UCSD-AML1 (cell line): ENCODE results near the gene TAS1R1.

Source experiments
- DNase-seq: peaks from one replicate; lab custom pipeline; 2025; ENCODE audit not compliant: unreplicated experiment; lab: John Stamatoyannopoulos, UW

Gene TAS1R1

GRCh38 chr1:6602669-6603237 lies 47.6 kb downstream of the TAS1R1 start, which contains the start of gene KLHL21:
Gene KLHL21 (minus strand): TSS chr1:6602869. CDS start chr1:6602817, 52 bp downstream.
- peak; percentile 82 for DNase-seq

DNA sequence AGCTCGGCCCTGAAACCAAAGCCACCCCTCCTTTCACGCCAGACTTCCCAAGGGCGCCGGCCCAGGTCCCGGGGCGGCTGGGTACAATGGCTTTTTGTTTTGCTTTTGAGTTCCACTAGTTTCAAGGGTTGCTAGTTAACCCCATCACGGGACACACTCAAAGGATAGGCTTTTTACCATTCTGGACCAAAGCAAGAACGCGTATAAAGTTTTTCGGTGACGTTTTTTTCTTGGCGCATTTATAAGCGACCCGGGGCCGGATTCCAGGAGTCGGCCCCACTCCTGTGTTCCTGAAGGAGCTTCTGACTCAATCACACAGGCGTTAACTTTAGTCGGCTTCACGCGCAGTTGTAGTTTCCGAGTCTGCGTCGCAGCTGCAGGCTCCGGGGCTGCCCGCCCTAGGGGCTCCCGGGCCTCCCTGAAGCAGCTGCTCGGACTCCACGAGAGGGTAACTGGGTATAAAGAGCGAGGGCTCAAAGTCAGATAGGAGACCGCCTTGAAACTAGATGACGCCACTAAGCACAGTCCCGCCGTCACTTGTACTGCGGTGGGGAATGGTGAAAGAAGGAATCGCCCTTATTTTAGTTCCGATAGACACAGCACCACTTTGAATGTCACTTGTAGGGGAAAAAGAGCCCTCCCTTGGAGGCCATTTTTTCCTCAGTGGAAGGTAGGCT lies 48.3 kb downstream of the TAS1R1 start:
- no peak for DNase-seq

DNA sequence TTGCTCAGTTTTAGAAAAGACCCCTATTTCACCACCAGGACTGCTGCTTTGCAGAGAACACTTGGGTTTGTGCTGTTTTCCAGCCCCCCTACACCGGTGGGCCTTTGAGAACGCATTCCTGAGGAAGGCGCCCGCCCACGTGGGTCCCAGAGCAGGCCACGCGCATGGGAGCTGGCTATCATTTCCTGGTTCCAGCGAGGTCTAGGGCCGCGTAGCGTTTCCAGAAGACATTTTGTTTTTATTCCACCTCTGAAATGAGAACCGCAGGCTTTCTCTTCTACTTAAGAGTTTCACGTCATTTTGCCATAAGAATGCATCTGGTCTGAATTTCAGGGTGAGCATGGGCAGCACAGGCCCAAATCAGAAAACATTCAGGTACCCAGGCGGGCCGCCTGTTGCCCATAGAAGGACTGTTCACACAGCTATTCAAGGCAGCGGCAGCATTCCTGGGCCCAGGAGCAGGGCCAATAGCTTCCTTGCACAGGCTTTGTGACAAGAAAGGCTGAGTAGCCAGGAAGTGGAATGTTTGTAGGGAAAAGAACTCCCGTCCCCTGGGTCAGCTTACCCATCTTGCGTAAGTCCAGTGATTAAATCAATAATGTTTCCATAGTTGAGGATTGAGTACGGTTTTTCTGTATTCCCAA lies 48.9 kb downstream of the TAS1R1 start:
- no peak for DNase-seq

- DNase-seq, result peak; percentile 52
Observed at GRCh38 chr1:6612641-6613360, 57.7 kb downstream of the TAS1R1 start.

GRCh38 chr1:6613361-6614018 lies 58.4 kb downstream of the TAS1R1 start, which contains the start of gene PHF13:
Gene PHF13 (plus strand): TSS chr1:6613731. CDS start chr1:6614067, 336 bp downstream.
- DNase-seq, result peak; percentile 99

DNA sequence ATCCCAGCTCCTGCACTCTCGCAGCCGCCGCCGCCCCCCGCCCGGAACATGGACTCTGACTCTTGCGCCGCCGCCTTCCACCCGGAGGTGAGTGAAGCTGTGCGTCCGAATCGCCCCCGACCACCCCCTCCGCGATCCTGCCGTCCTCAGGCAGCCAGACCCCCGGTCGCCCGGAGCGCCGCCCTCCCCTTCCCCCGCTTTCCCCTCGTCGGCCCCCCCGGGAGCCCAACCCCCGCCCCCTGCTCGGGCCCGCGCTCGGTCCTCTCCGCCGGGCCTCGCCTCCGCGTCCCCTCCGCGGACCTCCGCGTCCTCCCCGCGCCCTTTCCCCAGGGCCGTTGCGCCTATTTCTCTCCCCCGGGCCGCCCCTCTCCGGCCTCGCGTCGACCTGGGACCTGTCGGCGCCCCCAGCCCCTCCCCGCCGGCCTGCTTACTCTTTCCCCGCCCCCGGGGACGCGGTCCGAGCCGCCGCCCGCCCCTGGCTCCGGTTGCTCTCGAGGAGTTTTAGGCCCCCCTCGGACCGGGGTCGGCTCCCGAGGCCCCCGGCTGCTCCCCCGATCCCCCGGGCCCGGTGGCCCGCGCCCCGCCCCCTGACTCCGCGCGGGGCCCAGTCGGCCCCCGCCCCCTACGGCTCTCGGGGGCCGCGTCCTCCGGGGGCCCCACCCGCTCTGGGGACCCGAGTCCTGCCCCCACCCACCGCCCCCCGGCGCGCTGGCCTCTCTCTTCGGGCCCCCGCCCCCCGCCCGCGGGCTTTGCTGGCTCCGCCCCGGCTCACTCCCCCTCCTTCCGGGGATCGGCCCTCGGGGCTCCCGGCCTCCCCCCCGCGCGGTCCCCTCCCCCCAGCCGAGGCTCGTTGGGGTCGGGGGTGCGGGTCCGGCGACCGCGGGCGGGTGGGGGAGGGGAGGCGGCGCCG lies 59.2 kb downstream of the TAS1R1 start:
- peak; percentile 52 for DNase-seq

GRCh38 chr1:6614929-6615785 lies 60.0 kb downstream of the TAS1R1 start:
- no peak for DNase-seq

DNA sequence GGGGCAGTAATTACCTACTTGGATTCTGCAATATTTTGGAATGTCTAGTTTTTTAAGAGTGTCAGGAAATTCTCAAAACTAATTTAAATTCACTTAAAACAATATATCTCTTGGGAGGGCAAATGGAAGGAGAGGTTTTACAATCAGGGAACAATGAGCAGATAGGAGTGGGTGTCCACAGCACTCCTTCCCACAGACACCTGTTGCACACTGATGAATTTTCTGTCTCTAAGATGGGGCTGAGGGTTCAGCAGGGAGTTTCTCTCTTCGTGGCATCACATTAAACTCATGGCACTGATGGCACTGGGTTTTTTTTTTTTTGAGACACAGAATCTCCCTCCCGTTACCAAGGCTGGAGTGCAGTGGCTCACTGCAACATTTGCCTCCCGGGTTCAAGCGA lies 63.9 kb downstream of the TAS1R1 start:
- DNase-seq, result no peak

DNA sequence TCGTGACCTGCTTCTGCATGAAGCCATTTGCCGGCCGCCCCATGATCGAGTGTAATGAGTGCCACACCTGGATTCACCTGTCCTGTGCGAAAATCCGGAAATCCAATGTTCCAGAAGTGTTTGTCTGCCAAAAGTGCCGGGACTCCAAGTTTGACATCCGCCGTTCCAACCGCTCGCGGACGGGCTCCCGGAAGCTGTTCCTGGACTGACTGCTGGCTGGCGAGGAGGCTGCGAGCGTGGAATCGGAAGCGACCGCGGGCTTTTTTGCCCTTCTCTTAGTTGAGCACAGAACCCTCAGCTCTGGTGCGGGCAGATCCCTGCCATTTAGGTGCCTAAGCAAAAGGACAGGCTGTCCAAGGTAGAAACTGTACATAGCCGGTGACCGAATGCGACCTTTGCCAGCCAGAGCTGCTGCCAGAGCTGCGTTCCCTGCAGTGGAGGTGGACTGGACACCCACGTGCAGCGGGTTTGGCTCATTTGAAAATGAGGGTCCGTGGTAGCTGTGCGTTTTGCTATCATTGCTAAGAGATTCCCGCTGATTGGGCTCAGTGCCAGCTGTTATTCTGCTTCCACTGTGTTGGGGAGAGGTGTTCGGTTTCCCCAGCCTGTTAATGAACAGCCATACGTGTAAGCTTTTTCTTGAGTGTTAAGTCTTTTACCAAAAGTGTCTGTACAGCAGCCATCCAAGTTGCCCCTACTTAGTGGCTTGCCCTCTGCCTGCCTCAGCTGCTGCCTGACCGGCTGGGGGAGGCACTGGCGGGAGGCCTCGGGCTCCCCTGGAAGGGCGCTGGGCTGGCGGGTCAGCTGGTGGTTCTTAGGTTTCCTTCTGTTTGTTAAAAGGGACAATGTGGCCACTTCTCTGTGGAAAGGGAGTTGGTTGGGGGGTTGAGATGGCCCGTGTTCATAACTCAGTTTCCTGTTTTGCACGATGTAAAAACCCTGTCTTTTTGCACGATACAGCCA lies 66.6 kb downstream of the TAS1R1 start:
- DNase-seq, result no peak

DNA sequence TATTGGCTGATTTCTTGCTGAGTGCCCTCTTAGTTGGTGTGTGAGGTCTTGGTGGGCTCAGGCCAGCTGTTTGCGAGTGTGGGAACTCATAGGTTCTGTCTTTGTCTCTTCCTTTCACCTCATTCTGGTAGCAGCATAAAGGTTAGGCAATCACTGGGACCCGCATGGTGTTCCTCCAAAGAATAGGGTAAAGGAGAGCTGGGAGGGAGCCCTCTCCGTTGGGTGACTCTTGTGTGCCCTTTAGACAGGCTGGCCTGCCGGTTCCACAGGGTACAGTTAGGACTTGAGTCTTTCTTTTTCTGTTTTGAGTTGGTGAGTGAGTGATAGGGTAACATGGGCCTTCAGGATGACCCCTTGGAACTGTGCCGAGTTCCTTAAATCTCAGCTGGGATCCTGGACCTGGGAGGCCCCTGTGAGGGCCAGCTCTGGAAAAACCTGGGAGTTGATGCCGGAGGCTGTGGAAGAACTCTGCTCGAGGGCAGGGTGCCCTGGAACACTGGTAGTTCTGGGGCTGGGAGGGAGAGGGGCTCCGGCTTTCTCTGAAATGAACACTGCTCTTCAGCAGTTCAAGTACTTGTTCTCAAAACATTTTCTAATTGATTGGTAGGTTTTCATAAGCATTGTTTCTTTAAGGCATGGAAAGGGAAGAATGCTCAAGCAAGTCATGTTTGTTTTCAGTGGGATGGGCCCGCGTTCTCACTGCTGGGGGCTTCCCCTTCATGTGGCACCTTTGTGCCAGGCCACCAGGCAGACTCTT lies 67.5 kb downstream of the TAS1R1 start:
- no peak for DNase-seq

DNA sequence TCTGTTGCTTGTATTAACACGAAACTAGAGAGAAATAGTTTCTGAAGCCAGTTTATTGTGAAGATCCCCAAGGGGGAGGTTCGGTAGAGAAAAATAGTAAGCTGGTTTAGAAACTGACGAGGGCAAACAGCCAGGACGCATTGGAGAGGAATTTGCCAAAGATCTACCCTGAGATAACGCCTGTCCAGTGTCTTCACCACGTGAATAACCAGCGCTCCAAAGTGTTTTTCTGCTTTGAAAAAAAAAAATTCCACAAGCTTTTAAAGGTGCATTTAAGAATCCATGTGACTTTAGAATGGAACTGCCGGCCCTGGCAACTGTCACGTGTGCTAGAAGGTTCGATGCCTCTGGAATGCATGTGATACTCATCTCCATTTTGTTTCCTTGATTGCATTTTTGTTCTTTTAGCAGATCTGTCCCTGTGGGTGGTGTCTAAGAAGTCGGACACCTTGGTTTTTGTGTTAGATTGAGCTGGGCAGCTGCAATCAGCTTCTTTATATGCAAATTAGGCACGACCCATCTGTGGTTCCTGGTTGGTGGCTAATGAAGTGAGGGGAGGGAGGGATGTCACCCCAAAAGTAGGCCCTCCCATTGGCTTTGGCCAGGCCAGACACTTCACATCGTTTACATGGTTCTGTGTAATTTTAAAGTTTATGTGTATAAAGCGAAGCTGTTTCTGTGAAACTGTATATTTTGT lies 68.3 kb downstream of the TAS1R1 start:
- no peak for DNase-seq

DNA sequence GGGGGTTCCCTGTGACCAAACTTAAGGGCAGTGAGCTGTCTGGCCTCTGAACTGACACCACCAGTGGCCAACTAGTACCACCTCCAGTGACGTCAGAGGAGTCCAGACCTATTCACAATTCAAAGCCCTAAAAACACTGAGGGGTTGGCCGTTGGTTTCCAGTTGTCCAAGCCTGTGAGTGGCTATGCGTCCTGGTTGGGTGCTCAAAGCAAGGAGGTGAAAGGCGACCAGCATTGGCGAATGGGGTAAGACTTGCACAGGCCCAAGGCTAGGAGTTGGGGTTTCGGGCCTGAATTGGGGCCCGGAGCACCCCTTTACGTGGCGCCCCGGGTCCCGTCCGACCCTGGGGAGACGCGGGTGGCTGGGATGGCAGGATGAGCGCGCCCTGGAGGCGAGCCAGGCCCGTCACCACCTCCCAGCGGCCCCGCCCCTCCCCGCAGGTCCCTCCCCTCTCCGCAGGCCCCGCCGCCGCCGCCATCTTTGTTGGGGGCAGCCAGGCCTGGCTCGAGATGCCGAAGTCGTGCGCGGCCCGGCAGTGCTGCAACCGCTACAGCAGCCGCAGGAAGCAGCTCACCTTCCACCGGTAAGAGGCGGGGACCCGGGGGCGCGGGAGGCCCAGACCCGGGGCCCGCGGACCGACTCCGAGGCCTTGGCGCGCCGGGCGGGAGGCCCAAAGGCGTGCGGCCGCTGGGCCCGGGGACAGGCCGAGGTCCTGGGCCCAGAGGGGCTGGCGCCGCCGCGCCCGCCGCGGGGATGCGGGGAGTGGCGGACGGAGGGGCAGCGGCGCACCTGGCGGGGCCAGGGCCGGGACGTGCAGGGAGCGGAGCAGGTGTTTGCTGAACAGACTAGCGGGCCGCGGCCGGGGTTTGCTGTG lies 69.8 kb downstream of the TAS1R1 start, which contains the start of gene THAP3:
Gene THAP3, plus strand, starts transcription at position 159 of the 874 bp plus-strand sequence. Its CDS starts 351 bp downstream, at position 510.
- DNase-seq, result peak; percentile 86

GRCh38 chr1:6625584-6626149 lies 70.6 kb downstream of the TAS1R1 start:
- DNase-seq, result peak; percentile 52

DNA sequence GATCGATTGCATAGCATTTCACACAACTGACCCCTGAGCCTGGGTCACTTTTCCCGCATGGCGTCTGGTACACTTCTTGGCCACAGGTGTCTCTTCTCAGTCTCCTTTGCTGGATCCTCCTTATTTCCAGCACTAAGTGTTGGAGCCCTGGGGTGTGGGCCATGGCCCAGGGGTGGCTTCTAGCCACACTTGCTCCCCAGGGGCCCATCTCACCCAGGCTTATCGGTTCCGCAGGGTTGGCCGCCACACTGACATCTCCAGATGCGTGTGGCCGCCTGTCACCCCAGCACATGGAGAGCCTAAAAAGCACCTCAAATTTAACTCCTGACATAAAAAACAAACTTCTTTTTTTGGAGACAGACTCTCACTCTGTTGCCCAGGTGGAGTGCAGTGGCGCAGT lies 71.9 kb downstream of the TAS1R1 start:
- no peak for DNase-seq

GRCh38 chr1:6627841-6628545 lies 72.9 kb downstream of the TAS1R1 start:
- no peak for DNase-seq
